Muscle of back (tissue), 11 donors: ENCODE results near the gene CD200R1L. TPM values are rescaled to one million over a fixed set of nuclear protein-coding genes. Genes with fewer than 3 reads are reported as not detected.

Source experiments
- DNase-seq, 3 donors: peaks; one replicate each; pipeline versions ENCODE4 v3.0.0 to v3.0.0-alpha.2; 2013
- polyA plus RNA-seq, 10 donors: library from polyadenylated mRNA; unstranded; fragments of 120-200 nt; gene quantifications; one replicate each; pipeline ENCODE4 v1.2.1, GENCODE V29; 2013; ENCODE audit not compliant: insufficient read length in 10 of 10

CD200R1L gene
- polyA plus RNA-seq, 10 donors, result not detected

GRCh38 chr3:112822064-112823055 is 24.3 kb downstream of the CD200R1L start:
- no peak for DNase-seq

- DNase-seq, result no peak
These were observed 28.4 kb downstream of the CD200R1L start for GRCh38 chr3:112818289-112818688.

GRCh38 chr3:112817797-112818196 is 28.9 kb downstream of the CD200R1L start:
- DNase-seq, result no peak

- no peak for DNase-seq
These were observed 29.4 kb downstream of the CD200R1L start for GRCh38 chr3:112817271-112817670.

- DNase-seq, result peak in 1 of 3 donors; percentile 38
These were observed 30.7 kb downstream of the CD200R1L start for GRCh38 chr3:112815981-112816380.

- DNase-seq, result peak; percentile 49 to 73 (median 72)
These were observed 32.4 kb downstream of the CD200R1L start for GRCh38 chr3:112814266-112814665.

- peak in 2 of 3 donors; percentile 32 to 43 for DNase-seq
These were observed 32.9 kb downstream of the CD200R1L start for GRCh38 chr3:112813723-112814171.

- no peak for DNase-seq
These were observed 33.6 kb downstream of the CD200R1L start for GRCh38 chr3:112813016-112813415.

GRCh38 chr3:112811917-112812660 is 34.6 kb downstream of the CD200R1L start:
- no peak for DNase-seq

- peak; percentile 79 to 88 (median 85) for DNase-seq
These were observed 35.4 kb downstream of the CD200R1L start for GRCh38 chr3:112811131-112811884.

GRCh38 chr3:112810561-112810960 is 36.1 kb downstream of the CD200R1L start:
- DNase-seq, result no peak

GRCh38 chr3:112808136-112808535 is 38.5 kb downstream of the CD200R1L start:
- no peak for DNase-seq

- DNase-seq, result no peak
These were observed 39.0 kb downstream of the CD200R1L start for GRCh38 chr3:112807685-112808084.

- DNase-seq, result no peak
These were observed 39.8 kb downstream of the CD200R1L start for GRCh38 chr3:112806903-112807302.

GRCh38 chr3:112805126-112805525 is 41.5 kb downstream of the CD200R1L start:
- peak in 2 of 3 donors; percentile 51 to 54 for DNase-seq

- DNase-seq, result no peak
These were observed 42.6 kb downstream of the CD200R1L start for GRCh38 chr3:112804021-112804420.

- DNase-seq, result peak; percentile 49 to 70 (median 64)
These were observed 43.2 kb downstream of the CD200R1L start for GRCh38 chr3:112803467-112803866.

- no peak for DNase-seq
These were observed 44.3 kb downstream of the CD200R1L start for GRCh38 chr3:112802338-112802737.

- no peak for DNase-seq
These were observed 46.7 kb downstream of the CD200R1L start for GRCh38 chr3:112799946-112800345.

GRCh38 chr3:112794622-112795172 is 52.0 kb downstream of the CD200R1L start:
- no peak for DNase-seq

- no peak for DNase-seq
These were observed 53.2 kb downstream of the CD200R1L start for GRCh38 chr3:112793326-112794081.
